ENCODE data around the gene EDEM2. TPM values are rescaled to one million over a fixed set of nuclear protein-coding genes. Genes with fewer than 3 reads are reported as not detected.
A peak's percentile ranks its signal among the peaks of the same experiment; 100 is the strongest.

EDEM2 gene
- total and polyA plus RNA-seq, 5 donors from 2014 or later = 22.7 to 52.1 (median 49.7) TPM

GRCh38 chr20:35133735-35134134, 13.4 kb downstream of the EDEM2 start:
- Histone ChIP-seq H3K4me1 (ENCODE audit: control insufficient read depth, insufficient read depth, low read length, poor library complexity, severe bottlenecking) (no peaks in the 10 kb centered on the region), H3K4me3 (ENCODE audit: low read depth, low read length) (no peak overlapping the region), H3K27ac (ENCODE audit: insufficient read depth, low read length, poor library complexity, severe bottlenecking) (no peak overlapping the region), H3K9me3 (ENCODE audit: control insufficient read depth in 2 of 2, low read length in 2 of 2) (no peaks in the 10 kb centered on the region), H3K36me3 (ENCODE audit: control insufficient read depth, insufficient read depth, low read length) (peaks cover 69% of the 10 kb centered on the region), H3K27me3 (ENCODE audit: control insufficient read depth, insufficient read depth, low read length) (no peaks in the 10 kb centered on the region)
- H3K27me3 Mint-ChIP-seq = no peaks in the 10 kb centered on the region
- H3K27ac Mint-ChIP-seq = no peak overlapping the region
- H3K9me3 Mint-ChIP-seq = no peaks in the 10 kb centered on the region
- H3K4me3 Mint-ChIP-seq = no peak overlapping the region
- H3K4me1 Mint-ChIP-seq = peaks cover 0 to 4% (median under 1%) of the 10 kb centered on the region in 4 donors
- ATAC-seq (ENCODE audit: low read depth in 2 of 2) (no peak), DNase-seq (no peak)
- peaks cover 39% of the 10 kb centered on the region for H3K36me3 Mint-ChIP-seq

GRCh38 chr20:35133031-35133430, 14.1 kb downstream of the EDEM2 start:
- Mint-ChIP-seq H3K4me3 (no peak overlapping the region), H3K9me3 (no peaks in the 10 kb centered on the region), H3K27me3 (no peaks in the 10 kb centered on the region), H3K27ac (no peak overlapping the region), H3K4me1 (peaks cover 0 to 4% (median under 1%) of the 10 kb centered on the region in 4 donors), H3K36me3 (peaks cover 39% of the 10 kb centered on the region)
- Histone ChIP-seq H3K4me3 (ENCODE audit: low read depth, low read length) (no peak overlapping the region), H3K9me3 (ENCODE audit: control insufficient read depth in 2 of 2, low read length in 2 of 2) (no peaks in the 10 kb centered on the region), H3K36me3 (ENCODE audit: control insufficient read depth, insufficient read depth, low read length) (peaks cover 71% of the 10 kb centered on the region), H3K4me1 (ENCODE audit: control insufficient read depth, insufficient read depth, low read length, poor library complexity, severe bottlenecking) (no peaks in the 10 kb centered on the region), H3K27me3 (ENCODE audit: control insufficient read depth, insufficient read depth, low read length) (no peaks in the 10 kb centered on the region), H3K27ac (ENCODE audit: insufficient read depth, low read length, poor library complexity, severe bottlenecking) (no peak overlapping the region)
- DNase-seq (no peak), ATAC-seq (ENCODE audit: low read depth in 2 of 2) (no peak)

GRCh38 chr20:35131934-35132333, 15.2 kb downstream of the EDEM2 start:
- Histone ChIP-seq H3K4me3 (ENCODE audit: low read depth, low read length) (no peak overlapping the region), H3K27ac (ENCODE audit: insufficient read depth, low read length, poor library complexity, severe bottlenecking) (no peak overlapping the region), H3K27me3 (ENCODE audit: control insufficient read depth, insufficient read depth, low read length) (no peaks in the 10 kb centered on the region), H3K9me3 (ENCODE audit: control insufficient read depth in 2 of 2, low read length in 2 of 2) (no peaks in the 10 kb centered on the region), H3K36me3 (ENCODE audit: control insufficient read depth, insufficient read depth, low read length) (peaks cover 70% of the 10 kb centered on the region), H3K4me1 (ENCODE audit: control insufficient read depth, insufficient read depth, low read length, poor library complexity, severe bottlenecking) (no peaks in the 10 kb centered on the region)
- Mint-ChIP-seq H3K27me3 (no peaks in the 10 kb centered on the region), H3K4me1 (peaks cover 0 to 4% (median under 1%) of the 10 kb centered on the region in 4 donors), H3K9me3 (no peaks in the 10 kb centered on the region), H3K27ac (no peak overlapping the region), H3K36me3 (peaks cover 34% of the 10 kb centered on the region), H3K4me3 (no peak overlapping the region)
- DNase-seq (no peak), ATAC-seq (ENCODE audit: low read depth in 2 of 2) (no peak)

- peaks cover 0 to 5% (median 2%) of the 10 kb centered on the region in 4 donors for H3K4me1 Mint-ChIP-seq
- Histone ChIP-seq H3K27ac (ENCODE audit: insufficient read depth, low read length, poor library complexity, severe bottlenecking) (no peak overlapping the region), H3K27me3 (ENCODE audit: control insufficient read depth, insufficient read depth, low read length) (no peaks in the 10 kb centered on the region), H3K36me3 (ENCODE audit: control insufficient read depth, insufficient read depth, low read length) (peaks cover 66% of the 10 kb centered on the region), H3K4me1 (ENCODE audit: control insufficient read depth, insufficient read depth, low read length, poor library complexity, severe bottlenecking) (no peaks in the 10 kb centered on the region), H3K4me3 (ENCODE audit: low read depth, low read length) (no peak overlapping the region), H3K9me3 (ENCODE audit: control insufficient read depth in 2 of 2, low read length in 2 of 2) (no peaks in the 10 kb centered on the region)
- H3K27ac Mint-ChIP-seq = no peak overlapping the region
- no peaks in the 10 kb centered on the region for H3K27me3 Mint-ChIP-seq
- peaks cover 44% of the 10 kb centered on the region for H3K36me3 Mint-ChIP-seq
- no peak for ATAC-seq (ENCODE audit: low read depth in 2 of 2)
- H3K9me3 Mint-ChIP-seq = no peaks in the 10 kb centered on the region
- H3K4me3 Mint-ChIP-seq = no peak overlapping the region
- DNase-seq = peak in 1 of 3 donors; percentile 16
Measured at GRCh38 chr20:35129647-35130069, 17.5 kb downstream of the EDEM2 start.

GRCh38 chr20:35125753-35126152, 21.4 kb downstream of the EDEM2 start:
- Histone ChIP-seq H3K4me1 (ENCODE audit: control insufficient read depth, insufficient read depth, low read length, poor library complexity, severe bottlenecking) (no peaks in the 10 kb centered on the region), H3K27ac (ENCODE audit: insufficient read depth, low read length, poor library complexity, severe bottlenecking) (no peak overlapping the region), H3K4me3 (ENCODE audit: low read depth, low read length) (no peak overlapping the region), H3K9me3 (ENCODE audit: control insufficient read depth in 2 of 2, low read length in 2 of 2) (no peaks in the 10 kb centered on the region), H3K27me3 (ENCODE audit: control insufficient read depth, insufficient read depth, low read length) (no peaks in the 10 kb centered on the region), H3K36me3 (ENCODE audit: control insufficient read depth, insufficient read depth, low read length) (peaks cover 75% of the 10 kb centered on the region)
- Mint-ChIP-seq H3K4me3 (no peak overlapping the region), H3K27me3 (no peaks in the 10 kb centered on the region), H3K27ac (peak overlapping the region in 1 of 3 donors; percentile 36), H3K4me1 (peaks cover 0 to 3% (median under 1%) of the 10 kb centered on the region in 4 donors), H3K9me3 (no peaks in the 10 kb centered on the region), H3K36me3 (peaks cover 37% of the 10 kb centered on the region)
- ATAC-seq (ENCODE audit: low read depth in 2 of 2) = no peak
- DNase-seq = no peak

- Mint-ChIP-seq H3K9me3 (no peaks in the 10 kb centered on the region), H3K4me3 (no peak overlapping the region), H3K36me3 (peaks cover 55% of the 10 kb centered on the region), H3K4me1 (peaks cover 0 to 3% (median under 1%) of the 10 kb centered on the region in 4 donors), H3K27ac (peak overlapping the region in 1 of 3 donors; percentile 47), H3K27me3 (no peaks in the 10 kb centered on the region)
- no peaks in the 10 kb centered on the region for H3K9me3 ChIP-seq (ENCODE audit: control insufficient read depth in 2 of 2, low read length in 2 of 2)
- no peak overlapping the region for H3K27ac ChIP-seq (ENCODE audit: insufficient read depth, low read length, poor library complexity, severe bottlenecking)
- DNase-seq (no peak), ATAC-seq (ENCODE audit: low read depth in 2 of 2) (no peak)
- no peaks in the 10 kb centered on the region for H3K27me3 ChIP-seq (ENCODE audit: control insufficient read depth, insufficient read depth, low read length)
- H3K36me3 ChIP-seq (ENCODE audit: control insufficient read depth, insufficient read depth, low read length) = peaks cover 82% of the 10 kb centered on the region
- no peak overlapping the region for H3K4me3 ChIP-seq (ENCODE audit: low read depth, low read length)
- no peaks in the 10 kb centered on the region for H3K4me1 ChIP-seq (ENCODE audit: control insufficient read depth, insufficient read depth, low read length, poor library complexity, severe bottlenecking)
Measured at GRCh38 chr20:35122756-35123405, 24.3 kb downstream of the EDEM2 start.

- H3K36me3 ChIP-seq (ENCODE audit: control insufficient read depth, insufficient read depth, low read length) = peaks cover 85% of the 10 kb centered on the region
- no peaks in the 10 kb centered on the region for H3K4me1 ChIP-seq (ENCODE audit: control insufficient read depth, insufficient read depth, low read length, poor library complexity, severe bottlenecking)
- H3K27me3 ChIP-seq (ENCODE audit: control insufficient read depth, insufficient read depth, low read length) = no peaks in the 10 kb centered on the region
- H3K4me3 ChIP-seq (ENCODE audit: low read depth, low read length) = no peak overlapping the region
- no peak for ATAC-seq (ENCODE audit: low read depth in 2 of 2)
- Mint-ChIP-seq H3K27ac (no peak overlapping the region), H3K4me3 (no peak overlapping the region), H3K9me3 (no peaks in the 10 kb centered on the region), H3K27me3 (no peaks in the 10 kb centered on the region), H3K36me3 (peaks cover 48% of the 10 kb centered on the region), H3K4me1 (peaks cover 0 to 8% (median 1%) of the 10 kb centered on the region in 4 donors)
- DNase-seq = no peak
- no peak overlapping the region for H3K27ac ChIP-seq (ENCODE audit: insufficient read depth, low read length, poor library complexity, severe bottlenecking)
- H3K9me3 ChIP-seq (ENCODE audit: control insufficient read depth in 2 of 2, low read length in 2 of 2) = no peaks in the 10 kb centered on the region
Measured at GRCh38 chr20:35121186-35121585, 25.9 kb downstream of the EDEM2 start.
